Prostate gland (tissue), 2 donors: Measurements from ENCODE around the gene OVCH2. TPM values are rescaled to one million over a fixed set of nuclear protein-coding genes. Genes with fewer than 3 reads are reported as not detected.

Experiments
- DNase-seq: peaks from one replicate; pipeline ENCODE4 v3.0.0-alpha.2; 2019; ENCODE audit warnings: low spot score
- H3K27ac ChIP-seq, 2 donors: fragments of 200-600 bp; sonication (generic); 2 replicates each; pipeline ENCODE4 v1.5.1; 2017 to 2019
- H3K27me3 ChIP-seq: fragments of 200-600 bp; sonication (generic); replicated peaks from 2 replicates; pipeline ENCODE4 v1.5.1; 2019; ENCODE audit not compliant: insufficient read depth
- H3K36me3 ChIP-seq, 2 donors: fragments of 200-600 bp; sonication (generic); 1 replicate in 1 of 2; 2 replicates in 1 of 2; pipeline versions ENCODE4 v1.5.1 to v1.8.1; 2017 to 2019
- H3K4me1 ChIP-seq: fragments of 200-600 bp; sonication (generic); replicated peaks from 2 replicates; pipeline ENCODE4 v1.5.1; 2019
- H3K4me3 ChIP-seq, 2 donors: fragments of 200-600 bp; sonication (generic); 2 replicates each; pipeline ENCODE4 v1.5.1; 2017 to 2019
- H3K9me3 ChIP-seq: fragments of 200-600 bp; sonication (generic); 2 replicates; pipeline ENCODE4 v1.5.1; 2017
- POLR2A ChIP-seq: fragments of 450-650 bp; IDR thresholded peaks from one replicate; pipeline ENCODE4 v1.6.1; 2016; ENCODE audit warnings: antibody characterized with exemption, mild to moderate bottlenecking
- POLR2AphosphoS5 ChIP-seq: sonication (generic); formaldehyde crosslinking; IDR thresholded peaks from one replicate; pipeline ENCODE4 v1.6.1; 2017; ENCODE audit warnings: antibody characterized with exemption
- WGBS: methylation state at CpG from one replicate; pipeline ENCODE4 v1.1.5; 2018; 5-methylcytosine and 5-hydroxymethylcytosine counted together
- intact Hi-C: fragments of 100-400 bp; cut with DNase I; formaldehyde crosslinking; loops from one replicate; pipeline ENCODE4 v1.14.2; 2022
- total RNA-seq, 2 donors: library from RNA; depleted of rRNA; stranded (reverse); fragments of >200 nt; gene quantifications; one replicate each; pipeline ENCODE4 v1.1.0, GENCODE V29; 2016
- TF ChIP-seq, protein P1 (sequence below), 4 experiments: fragments of 200-600 bp in 2 of 4; fragments of 450-650 bp in 2 of 4; sonication (generic) in 2 of 4; IDR thresholded peaks; 1 replicate in 3 of 4; 2 replicates in 1 of 4; pipeline ENCODE4 v1.5.1; 2016 to 2019; ENCODE audit warnings: antibody characterized with exemption in 4 of 4, mild to moderate bottlenecking in 2 of 4, moderate library complexity in 2 of 4

Gene OVCH2
- total RNA-seq, 2 donors from 2014 or later = 1.8 TPM; not detected in 1

DNA sequence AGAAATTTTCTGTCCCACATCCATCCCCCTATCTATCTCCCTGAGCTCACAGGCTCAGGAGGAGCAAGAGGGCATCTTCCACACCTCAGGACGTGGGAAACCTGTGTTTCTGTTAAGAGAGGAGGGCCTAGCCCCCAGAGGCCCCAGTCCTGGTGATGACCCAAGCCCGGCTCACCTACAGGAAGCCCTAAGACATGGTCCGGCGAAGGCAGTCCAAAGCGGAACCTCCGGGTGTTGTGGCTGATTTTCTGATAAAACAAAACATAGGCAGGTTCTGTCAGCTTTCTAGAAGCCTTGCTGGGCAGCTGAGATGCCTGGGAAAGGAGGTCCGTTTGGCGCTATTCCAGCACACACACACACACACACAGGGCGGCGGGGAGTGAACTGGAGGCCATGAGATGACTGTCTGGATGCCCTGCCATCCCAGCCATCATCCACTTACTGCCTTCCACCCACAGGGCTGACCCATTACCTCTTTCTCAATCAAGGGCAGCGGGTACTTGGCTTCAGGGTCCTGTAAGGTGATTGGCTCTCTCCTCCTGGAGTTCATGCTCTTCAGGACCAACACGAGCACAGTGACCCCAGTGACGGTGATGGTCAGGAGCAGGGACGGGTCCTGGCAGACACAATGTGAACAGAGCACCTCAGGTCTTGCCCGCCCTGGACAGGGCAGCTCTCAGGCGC, 33.9 kb downstream of the OVCH2 start:
- Histone ChIP-seq H3K27me3 (no peaks in the 10 kb centered on the region), H3K4me1 (peaks cover 3% of the 10 kb centered on the region), H3K9me3 (no peaks in the 10 kb centered on the region), H3K27ac (no peak overlapping the region), H3K4me3 (no peak overlapping the region), H3K36me3 (no peaks in the 10 kb centered on the region)
- DNase-seq = no peak
- 89% methylated on average over 16 of the region's 16 CpGs for WGBS
- intact Hi-C loops = no loop called here
- TF ChIP-seq, protein P1, sequence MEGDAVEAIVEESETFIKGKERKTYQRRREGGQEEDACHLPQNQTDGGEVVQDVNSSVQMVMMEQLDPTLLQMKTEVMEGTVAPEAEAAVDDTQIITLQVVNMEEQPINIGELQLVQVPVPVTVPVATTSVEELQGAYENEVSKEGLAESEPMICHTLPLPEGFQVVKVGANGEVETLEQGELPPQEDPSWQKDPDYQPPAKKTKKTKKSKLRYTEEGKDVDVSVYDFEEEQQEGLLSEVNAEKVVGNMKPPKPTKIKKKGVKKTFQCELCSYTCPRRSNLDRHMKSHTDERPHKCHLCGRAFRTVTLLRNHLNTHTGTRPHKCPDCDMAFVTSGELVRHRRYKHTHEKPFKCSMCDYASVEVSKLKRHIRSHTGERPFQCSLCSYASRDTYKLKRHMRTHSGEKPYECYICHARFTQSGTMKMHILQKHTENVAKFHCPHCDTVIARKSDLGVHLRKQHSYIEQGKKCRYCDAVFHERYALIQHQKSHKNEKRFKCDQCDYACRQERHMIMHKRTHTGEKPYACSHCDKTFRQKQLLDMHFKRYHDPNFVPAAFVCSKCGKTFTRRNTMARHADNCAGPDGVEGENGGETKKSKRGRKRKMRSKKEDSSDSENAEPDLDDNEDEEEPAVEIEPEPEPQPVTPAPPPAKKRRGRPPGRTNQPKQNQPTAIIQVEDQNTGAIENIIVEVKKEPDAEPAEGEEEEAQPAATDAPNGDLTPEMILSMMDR (IDR thresholded peaks at IDR 0.05) = no peak
- TF ChIP-seq POLR2AphosphoS5 (no peak), POLR2A (no peak)

DNA sequence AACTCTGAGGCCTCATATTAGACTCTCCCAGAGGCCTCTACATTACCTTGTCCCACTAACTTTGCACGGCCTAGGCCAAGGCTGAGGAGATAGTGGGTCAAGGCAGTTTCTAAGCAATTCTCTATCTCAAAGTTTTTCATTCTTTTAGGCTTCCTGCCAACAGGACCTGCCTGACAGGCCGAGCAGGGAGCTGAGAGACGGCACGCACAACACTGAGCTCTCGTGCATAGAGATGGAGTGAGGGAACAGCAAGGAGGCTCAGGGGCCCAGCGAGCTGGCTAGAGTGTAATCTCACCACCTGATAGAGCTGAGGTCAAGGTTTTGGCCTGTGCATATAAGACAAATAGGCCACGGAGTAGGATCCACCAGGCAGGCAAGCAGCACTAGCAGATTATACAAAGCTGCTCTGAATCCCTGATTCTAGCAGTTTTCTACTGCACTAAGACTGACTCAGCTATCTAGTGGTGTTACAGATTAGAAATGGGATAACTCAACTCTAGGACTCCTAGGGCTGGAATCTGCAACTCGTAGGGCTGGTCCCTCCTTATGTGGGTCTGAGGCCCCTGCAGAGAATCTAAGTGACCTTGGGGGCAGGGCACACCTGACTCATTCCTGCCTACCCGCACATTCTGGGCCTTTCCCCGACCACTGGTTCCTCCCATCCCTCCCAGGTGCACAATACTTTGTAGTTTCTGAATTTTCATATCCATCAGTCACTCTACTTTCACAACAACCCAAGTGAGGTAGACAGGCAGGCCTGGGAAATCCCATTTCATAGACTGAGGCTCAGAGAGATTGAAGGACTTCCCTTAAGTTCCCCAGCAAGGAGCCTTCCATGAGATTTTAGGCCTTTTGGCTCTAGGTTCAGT, 34.7 kb downstream of the OVCH2 start:
- no peaks in the 10 kb centered on the region for H3K9me3 ChIP-seq
- 53% methylated on average over 10 of the region's 10 CpGs for WGBS
- intact Hi-C loops = no loop called here
- H3K4me1 ChIP-seq = peaks cover 3% of the 10 kb centered on the region
- no peak overlapping the region for H3K27ac ChIP-seq
- H3K27me3 ChIP-seq = no peaks in the 10 kb centered on the region
- peak; percentile 65 for DNase-seq
- TF ChIP-seq POLR2AphosphoS5 (peak; percentile 65), POLR2A (no peak)
- no peaks in the 10 kb centered on the region for H3K36me3 ChIP-seq
- H3K4me3 ChIP-seq = no peak overlapping the region

DNA sequence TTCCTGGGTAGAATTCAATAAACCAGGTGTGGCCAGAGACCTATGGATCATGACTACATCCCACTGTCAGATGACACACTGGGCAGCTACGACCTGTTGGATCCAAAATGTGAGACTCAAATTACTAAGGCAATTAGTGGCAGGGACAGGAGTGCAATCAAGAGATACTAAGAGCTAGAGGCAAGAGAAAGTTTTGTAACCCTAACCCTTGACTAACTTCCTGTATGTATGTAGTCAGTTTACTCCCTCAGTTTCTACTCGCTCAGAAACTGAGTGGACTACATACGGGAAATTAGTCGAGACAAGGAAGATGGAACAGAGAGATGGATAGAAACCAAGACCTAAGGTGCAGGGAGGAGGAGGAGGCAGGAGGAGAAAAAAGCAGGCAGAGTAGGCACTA, 35.6 kb downstream of the OVCH2 start:
- TF ChIP-seq, protein P1 (IDR thresholded peaks at IDR 0.05) = no peak
- TF ChIP-seq POLR2A = no peak
- intact Hi-C loops = no loop called here
- no peaks in the 10 kb centered on the region for H3K27me3 ChIP-seq
- H3K27ac ChIP-seq = no peak overlapping the region
- no peak for DNase-seq
- H3K9me3 ChIP-seq = no peaks in the 10 kb centered on the region
- H3K4me3 ChIP-seq = no peak overlapping the region
- H3K36me3 ChIP-seq = no peaks in the 10 kb centered on the region
- peaks cover 3% of the 10 kb centered on the region for H3K4me1 ChIP-seq
- WGBS = 67% methylated on average over 4 of the region's 4 CpGs

DNA sequence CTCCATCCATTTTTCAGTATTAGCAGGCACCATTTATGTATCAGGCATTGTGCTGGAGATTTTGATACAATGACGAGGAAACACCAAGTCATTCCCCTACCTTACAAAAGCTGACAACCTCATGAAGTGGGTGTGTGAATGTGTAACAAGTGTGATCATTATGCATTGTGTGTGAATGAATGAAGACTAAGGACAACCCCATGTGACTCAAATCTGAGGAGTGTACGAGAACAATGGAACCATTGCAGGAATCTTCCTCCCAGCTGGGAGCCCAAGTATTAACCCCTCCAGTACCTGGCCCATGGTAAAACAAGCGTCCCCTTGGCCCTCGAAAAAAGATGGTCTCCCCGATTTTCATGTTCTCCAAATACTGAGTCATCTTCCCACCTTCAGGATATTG, 37.4 kb downstream of the OVCH2 start:
- Histone ChIP-seq H3K27ac (no peak overlapping the region), H3K4me3 (no peak overlapping the region)

DNA sequence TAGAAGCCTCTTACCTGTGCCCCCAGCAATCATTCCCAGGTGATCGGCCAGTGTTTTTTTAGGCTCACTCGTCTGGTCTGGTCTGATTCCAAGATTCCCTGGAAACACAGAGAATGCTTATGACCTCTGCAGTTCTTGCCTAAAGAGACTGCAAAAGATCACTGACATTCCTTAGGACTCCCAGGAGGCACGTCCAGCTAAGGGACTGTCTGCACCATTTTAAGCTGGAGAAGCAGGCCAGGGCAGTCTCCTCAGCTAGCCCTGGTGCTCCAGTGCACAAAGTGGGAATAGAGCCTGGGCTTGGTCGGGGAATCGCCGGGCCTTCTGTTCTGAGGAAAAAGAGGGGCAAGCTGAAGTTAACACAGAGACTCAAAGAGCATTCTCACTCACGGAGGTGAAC, 37.8 kb downstream of the OVCH2 start:
- no peak overlapping the region for H3K27ac ChIP-seq
- no peak overlapping the region for H3K4me3 ChIP-seq
- 78% methylated on average over 7 of the region's 7 CpGs for WGBS
- TF ChIP-seq POLR2AphosphoS5 (no peak), POLR2A (no peak)
- TF ChIP-seq, protein P1 (IDR thresholded peaks at IDR 0.05) = no peak
- DNase-seq = no peak
- no peaks in the 10 kb centered on the region for H3K36me3 ChIP-seq
- peaks cover 3% of the 10 kb centered on the region for H3K4me1 ChIP-seq
- intact Hi-C loops = loop anchor here (5.0 kb wide), 1 partner anchor 156 kb away; the partner anchor contains the start of gene PPFIBP2
- no peaks in the 10 kb centered on the region for H3K9me3 ChIP-seq
- H3K27me3 ChIP-seq = no peaks in the 10 kb centered on the region

More for the DNA sequence above, 37.4 kb downstream of the OVCH2 start:
- TF ChIP-seq POLR2AphosphoS5 (no peak), POLR2A (no peak)
- TF ChIP-seq, protein P1 (IDR thresholded peaks at IDR 0.05) = no peak
- Histone ChIP-seq H3K9me3 (no peaks in the 10 kb centered on the region), H3K4me1 (peaks cover 3% of the 10 kb centered on the region), H3K36me3 (no peaks in the 10 kb centered on the region), H3K27me3 (no peaks in the 10 kb centered on the region)
- DNase-seq = no peak
- 66% methylated on average over 5 of the region's 5 CpGs for WGBS
- intact Hi-C loops = loop anchor here (5.0 kb wide), 1 partner anchor 157 kb away; the partner anchor contains the start of gene PPFIBP2
